Adrenal gland (tissue), 5 donors: ENCODE data around the gene ATP11A.

Experiments used
- CTCF ChIP-seq, 6 experiments: fragments of 450-650 bp in 4 of 6; fragments of 200-600 bp in 2 of 6; sonication (generic) in 1 of 6; IDR thresholded peaks; 1 replicate in 5 of 6; 2 replicates in 1 of 6; pipeline versions ENCODE4 v1.5.1 to v1.8.0; 2016 to 2021; ENCODE audit warnings: antibody characterized with exemption in 6 of 6, mild to moderate bottlenecking in 2 of 6, moderate library complexity in 1 of 6
- POLR2A ChIP-seq, 2 donors: fragments of 450-650 bp; IDR thresholded peaks; one replicate each; pipeline ENCODE4 v1.6.1; 2017; ENCODE audit warnings: antibody characterized with exemption in 2 of 2, mild to moderate bottlenecking in 2 of 2, moderate library complexity in 1 of 2
- donor health status: DM: no; HTN: no; CAD: no.

DNA sequence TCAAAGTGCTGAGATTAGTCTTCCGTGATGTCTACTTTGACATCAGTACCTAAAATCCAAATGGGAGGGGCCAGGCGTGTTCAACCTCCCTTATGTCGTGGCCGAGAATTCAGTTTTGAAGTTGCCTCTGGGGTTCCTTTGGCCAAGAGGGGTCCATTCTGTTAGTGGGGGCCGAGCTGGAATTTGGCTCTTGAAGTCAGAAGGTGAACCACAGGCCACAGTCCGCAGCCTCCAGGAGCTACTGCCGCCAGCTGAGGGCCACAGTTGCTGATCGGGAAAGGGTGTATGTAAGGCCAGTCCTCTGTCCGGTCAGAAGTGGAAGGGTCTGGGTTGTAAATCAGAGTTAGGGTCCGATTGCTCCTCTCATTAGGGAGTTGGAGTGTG lies 31.0 kb downstream of the ATP11A start:
- TF ChIP-seq CTCF (IDR thresholded peaks at IDR 0.05) (no peak), POLR2A (IDR thresholded peaks at IDR 0.05) (no peak)
